GM23338 (cell line): ENCODE results near the gene DBNL. TPM values are rescaled to one million over a fixed set of nuclear protein-coding genes. Genes with fewer than 3 reads are reported as not detected.

Experiments
- CREB1 ChIP-seq: fragments of 250-450 bp; sonication (Bioruptor Pico); IDR thresholded peaks from 2 replicates; pipeline ENCODE4 v1.5.0; 2020; ENCODE audit warnings: low read depth, mild to moderate bottlenecking, moderate library complexity
- CTCF ChIP-seq, 2 experiments: fragments of 200-600 bp in 1 of 2; sonication (generic) in 1 of 2; conservative IDR thresholded peaks; 2 replicates each; pipeline versions ENCODE4 v1.5.1 to v1.6.1; 2016 to 2017; ENCODE audit warnings: antibody characterized with exemption in 2 of 2, low read depth in 2 of 2, mild to moderate bottlenecking in 2 of 2, moderate library complexity in 1 of 2
- EZH2phosphoT487 ChIP-seq: fragments of 200-600 bp; sonication (generic); IDR thresholded peaks from one replicate; pipeline ENCODE4 v1.8.1; 2018; ENCODE audit warnings: antibody characterized with exemption; ENCODE audit not compliant: unreplicated experiment
- NANOG ChIP-seq: IDR thresholded peaks from 2 replicates; pipeline ENCODE4 v1.6.1; 2016; ENCODE audit warnings: antibody characterized with exemption, borderline replicate concordance
- STAT1 ChIP-seq: IDR thresholded peaks from one replicate; pipeline ENCODE4 v1.6.1; 2016; ENCODE audit warnings: antibody characterized with exemption; ENCODE audit not compliant: unreplicated experiment
- ZNF331 ChIP-seq: fragments of 250-450 bp; sonication (Bioruptor Pico); IDR thresholded peaks from 2 replicates; pipeline ENCODE4 v1.5.0; 2020; ENCODE audit warnings: low read depth, mild to moderate bottlenecking, moderate library complexity
- polyA plus RNA-seq: library from polyadenylated mRNA; unstranded; fragments of >200 nt; fragmentation: Nextera tagmentation; extraction: Ambion mirVana; gene quantifications from 2 replicates; pipeline ENCODE4 v1.2.1, GENCODE V29; 2016
- total RNA-seq: library from RNA; depleted of rRNA; stranded (reverse); fragments of >200 nt; shearing (Covaris generic); gene quantifications from 2 replicates; pipeline ENCODE4 v1.2.3, GENCODE V29; 2014
- TF ChIP-seq, protein P1 (sequence below): fragments of 250-450 bp; sonication (Bioruptor Pico); IDR thresholded peaks from 2 replicates; pipeline ENCODE4 v1.5.0; 2020; ENCODE audit warnings: mild to moderate bottlenecking, moderate library complexity

DBNL gene
- total and polyA plus RNA-seq, 2 experiments from 2014 or later: 18.1 to 49.4 TPM

GRCh38 chr7:44057181-44057848 lies 12.8 kb downstream of the DBNL start (continued):
- TF ChIP-seq, protein P1, sequence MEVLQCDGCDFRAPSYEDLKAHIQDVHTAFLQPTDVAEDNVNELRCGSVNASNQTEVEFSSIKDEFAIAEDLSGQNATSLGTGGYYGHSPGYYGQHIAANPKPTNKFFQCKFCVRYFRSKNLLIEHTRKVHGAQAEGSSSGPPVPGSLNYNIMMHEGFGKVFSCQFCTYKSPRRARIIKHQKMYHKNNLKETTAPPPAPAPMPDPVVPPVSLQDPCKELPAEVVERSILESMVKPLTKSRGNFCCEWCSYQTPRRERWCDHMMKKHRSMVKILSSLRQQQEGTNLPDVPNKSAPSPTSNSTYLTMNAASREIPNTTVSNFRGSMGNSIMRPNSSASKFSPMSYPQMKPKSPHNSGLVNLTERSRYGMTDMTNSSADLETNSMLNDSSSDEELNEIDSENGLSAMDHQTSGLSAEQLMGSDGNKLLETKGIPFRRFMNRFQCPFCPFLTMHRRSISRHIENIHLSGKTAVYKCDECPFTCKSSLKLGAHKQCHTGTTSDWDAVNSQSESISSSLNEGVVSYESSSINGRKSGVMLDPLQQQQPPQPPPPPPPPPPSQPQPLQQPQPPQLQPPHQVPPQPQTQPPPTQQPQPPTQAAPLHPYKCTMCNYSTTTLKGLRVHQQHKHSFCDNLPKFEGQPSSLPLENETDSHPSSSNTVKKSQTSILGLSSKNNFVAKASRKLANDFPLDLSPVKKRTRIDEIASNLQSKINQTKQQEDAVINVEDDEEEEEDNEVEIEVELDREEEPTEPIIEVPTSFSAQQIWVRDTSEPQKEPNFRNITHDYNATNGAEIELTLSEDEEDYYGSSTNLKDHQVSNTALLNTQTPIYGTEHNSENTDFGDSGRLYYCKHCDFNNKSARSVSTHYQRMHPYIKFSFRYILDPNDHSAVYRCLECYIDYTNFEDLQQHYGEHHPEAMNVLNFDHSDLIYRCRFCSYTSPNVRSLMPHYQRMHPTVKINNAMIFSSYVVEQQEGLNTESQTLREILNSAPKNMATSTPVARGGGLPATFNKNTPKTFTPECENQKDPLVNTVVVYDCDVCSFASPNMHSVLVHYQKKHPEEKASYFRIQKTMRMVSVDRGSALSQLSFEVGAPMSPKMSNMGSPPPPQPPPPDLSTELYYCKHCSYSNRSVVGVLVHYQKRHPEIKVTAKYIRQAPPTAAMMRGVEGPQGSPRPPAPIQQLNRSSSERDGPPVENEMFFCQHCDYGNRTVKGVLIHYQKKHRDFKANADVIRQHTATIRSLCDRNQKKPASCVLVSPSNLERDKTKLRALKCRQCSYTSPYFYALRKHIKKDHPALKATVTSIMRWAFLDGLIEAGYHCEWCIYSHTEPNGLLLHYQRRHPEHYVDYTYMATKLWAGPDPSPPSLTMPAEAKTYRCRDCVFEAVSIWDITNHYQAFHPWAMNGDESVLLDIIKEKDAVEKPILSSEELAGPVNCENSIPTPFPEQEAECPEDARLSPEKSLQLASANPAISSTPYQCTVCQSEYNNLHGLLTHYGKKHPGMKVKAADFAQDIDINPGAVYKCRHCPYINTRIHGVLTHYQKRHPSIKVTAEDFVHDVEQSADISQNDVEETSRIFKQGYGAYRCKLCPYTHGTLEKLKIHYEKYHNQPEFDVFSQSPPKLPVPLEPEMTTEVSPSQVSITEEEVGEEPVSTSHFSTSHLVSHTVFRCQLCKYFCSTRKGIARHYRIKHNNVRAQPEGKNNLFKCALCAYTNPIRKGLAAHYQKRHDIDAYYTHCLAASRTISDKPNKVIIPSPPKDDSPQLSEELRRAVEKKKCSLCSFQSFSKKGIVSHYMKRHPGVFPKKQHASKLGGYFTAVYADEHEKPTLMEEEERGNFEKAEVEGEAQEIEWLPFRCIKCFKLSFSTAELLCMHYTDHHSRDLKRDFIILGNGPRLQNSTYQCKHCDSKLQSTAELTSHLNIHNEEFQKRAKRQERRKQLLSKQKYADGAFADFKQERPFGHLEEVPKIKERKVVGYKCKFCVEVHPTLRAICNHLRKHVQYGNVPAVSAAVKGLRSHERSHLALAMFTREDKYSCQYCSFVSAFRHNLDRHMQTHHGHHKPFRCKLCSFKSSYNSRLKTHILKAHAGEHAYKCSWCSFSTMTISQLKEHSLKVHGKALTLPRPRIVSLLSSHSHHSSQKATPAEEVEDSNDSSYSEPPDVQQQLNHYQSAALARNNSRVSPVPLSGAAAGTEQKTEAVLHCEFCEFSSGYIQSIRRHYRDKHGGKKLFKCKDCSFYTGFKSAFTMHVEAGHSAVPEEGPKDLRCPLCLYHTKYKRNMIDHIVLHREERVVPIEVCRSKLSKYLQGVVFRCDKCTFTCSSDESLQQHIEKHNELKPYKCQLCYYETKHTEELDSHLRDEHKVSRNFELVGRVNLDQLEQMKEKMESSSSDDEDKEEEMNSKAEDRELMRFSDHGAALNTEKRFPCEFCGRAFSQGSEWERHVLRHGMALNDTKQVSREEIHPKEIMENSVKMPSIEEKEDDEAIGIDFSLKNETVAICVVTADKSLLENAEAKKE (CRISPR knock-in tag): no peak
- TF ChIP-seq ZNF331 (no peak), CREB1 (CRISPR knock-in tag) (no peak), STAT1 (no peak), EZH2phosphoT487 (no peak), CTCF (conservative IDR thresholded peaks at IDR 0.05; ENCODE audit: low read depth in 2 of 2) (no peak), NANOG (no peak)
